Sigmoid colon (tissue), 4 donors: Measurements from ENCODE around the gene RASL10A.

Experiments
- POLR2A ChIP-seq, 2 donors: fragments of 450-650 bp; IDR thresholded peaks; one replicate each; pipeline ENCODE4 v1.6.1; 2016; ENCODE audit warnings: antibody characterized with exemption in 2 of 2, mild to moderate bottlenecking in 2 of 2, moderate library complexity in 2 of 2
- POLR2AphosphoS5 ChIP-seq, 4 donors: sonication (generic); formaldehyde crosslinking; IDR thresholded peaks; one replicate each; pipeline ENCODE4 v1.6.1; 2017; ENCODE audit warnings: antibody characterized with exemption in 4 of 4
- TF ChIP-seq, protein P1 (sequence below), 4 experiments: fragments of 450-650 bp in 3 of 4; fragments of 200-600 bp in 1 of 4; IDR thresholded peaks; one replicate each; pipeline ENCODE4 v1.5.1; 2016 to 2019; ENCODE audit warnings: antibody characterized with exemption in 4 of 4, mild to moderate bottlenecking in 3 of 4, moderate library complexity in 2 of 4

GRCh38 chr22:29332886-29333496 lies 17.5 kb upstream of the RASL10A start:
- TF ChIP-seq, protein P1, sequence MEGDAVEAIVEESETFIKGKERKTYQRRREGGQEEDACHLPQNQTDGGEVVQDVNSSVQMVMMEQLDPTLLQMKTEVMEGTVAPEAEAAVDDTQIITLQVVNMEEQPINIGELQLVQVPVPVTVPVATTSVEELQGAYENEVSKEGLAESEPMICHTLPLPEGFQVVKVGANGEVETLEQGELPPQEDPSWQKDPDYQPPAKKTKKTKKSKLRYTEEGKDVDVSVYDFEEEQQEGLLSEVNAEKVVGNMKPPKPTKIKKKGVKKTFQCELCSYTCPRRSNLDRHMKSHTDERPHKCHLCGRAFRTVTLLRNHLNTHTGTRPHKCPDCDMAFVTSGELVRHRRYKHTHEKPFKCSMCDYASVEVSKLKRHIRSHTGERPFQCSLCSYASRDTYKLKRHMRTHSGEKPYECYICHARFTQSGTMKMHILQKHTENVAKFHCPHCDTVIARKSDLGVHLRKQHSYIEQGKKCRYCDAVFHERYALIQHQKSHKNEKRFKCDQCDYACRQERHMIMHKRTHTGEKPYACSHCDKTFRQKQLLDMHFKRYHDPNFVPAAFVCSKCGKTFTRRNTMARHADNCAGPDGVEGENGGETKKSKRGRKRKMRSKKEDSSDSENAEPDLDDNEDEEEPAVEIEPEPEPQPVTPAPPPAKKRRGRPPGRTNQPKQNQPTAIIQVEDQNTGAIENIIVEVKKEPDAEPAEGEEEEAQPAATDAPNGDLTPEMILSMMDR (IDR thresholded peaks at IDR 0.05) = no peak
- TF ChIP-seq POLR2A (IDR thresholded peaks at IDR 0.05) (no peak), POLR2AphosphoS5 (IDR thresholded peaks at IDR 0.05) (no peak)
